Suprapubic skin (tissue), 4 donors: ENCODE measurements around the gene HOXC5.

Experiments
- CTCF ChIP-seq, 2 donors: fragments of 200-600 bp in 1 of 2; fragments of 450-650 bp in 1 of 2; sonication (generic) in 1 of 2; IDR thresholded peaks; one replicate each; pipeline ENCODE4 v1.5.1; 2016 to 2019; ENCODE audit warnings: antibody characterized with exemption in 2 of 2, mild to moderate bottlenecking in 1 of 2, moderate library complexity in 1 of 2
- EP300 ChIP-seq: sonication (generic); formaldehyde crosslinking; IDR thresholded peaks from one replicate; pipeline ENCODE4 v1.6.1; 2017; ENCODE audit warnings: antibody characterized with exemption
- POLR2A ChIP-seq, 2 donors: fragments of 450-650 bp; IDR thresholded peaks; one replicate each; pipeline ENCODE4 v1.6.1; 2017; ENCODE audit warnings: antibody characterized with exemption in 2 of 2, mild to moderate bottlenecking in 2 of 2, moderate library complexity in 2 of 2
- POLR2AphosphoS5 ChIP-seq, 3 donors: sonication (generic); formaldehyde crosslinking; IDR thresholded peaks; one replicate each; pipeline ENCODE4 v1.6.1; 2017; ENCODE audit warnings: antibody characterized with exemption in 3 of 3

GRCh38 chr12:53992377-53992889 lies 40.4 kb upstream of the HOXC5 start:
- no peak for TF ChIP-seq CTCF (IDR thresholded peaks at IDR 0.05)
- no peak for TF ChIP-seq POLR2A (IDR thresholded peaks at IDR 0.05)
- no peak for TF ChIP-seq POLR2AphosphoS5 (IDR thresholded peaks at IDR 0.05)
- no peak for TF ChIP-seq EP300
